ENCODE measurements around the gene CAMTA1.

GRCh38 chr1:6795203-6795602 is 9.9 kb downstream of the CAMTA1 start:
- TF ChIP-seq CTCF (IDR thresholded peaks at IDR 0.05) (no peak), POLR2A (IDR thresholded peaks at IDR 0.05) (no peak), POLR2AphosphoS5 (IDR thresholded peaks at IDR 0.05; ENCODE audit: insufficient read depth in 1 of 2, low read depth in 1 of 2) (no peak)
